ENCODE results near the gene KIF17. TPM values are rescaled to one million over a fixed set of nuclear protein-coding genes. Genes with fewer than 3 reads are reported as not detected.

Gene KIF17
- total RNA-seq, 6 donors from 2014 or later: 4.2 to 12.6 (median 8.5) TPM

- peaks cover 10 to 17% (median 14%) of the 10 kb centered on the region in 4 donors for H3K4me1 ChIP-seq
- H3K36me3 ChIP-seq: no peaks in the 10 kb centered on the region
- WGBS, 2 donors: 34 to 48% methylated on average over 4 of the region's 4 CpGs
- no peak for ATAC-seq (ENCODE audit: low FRiP score in 2 of 2)
- TF ChIP-seq POLR2AphosphoS5 (IDR thresholded peaks at IDR 0.05) (no peak), EP300 (IDR thresholded peaks at IDR 0.05) (no peak), POLR2A (IDR thresholded peaks at IDR 0.05) (no peak), CTCF (IDR thresholded peaks at IDR 0.05) (no peak)
- H3K27me3 ChIP-seq: no peaks in the 10 kb centered on the region
- H3K27ac ChIP-seq: no peak overlapping the region
- no peak overlapping the region for H3K4me3 ChIP-seq
- no peak for DNase-seq
- H3K9me3 ChIP-seq: no peaks in the 10 kb centered on the region
Measured at GRCh38 chr1:20630729-20631128, 87.1 kb downstream of the KIF17 start.

GRCh38 chr1:20626524-20626923 is 91.3 kb downstream of the KIF17 start:
- no peak for ATAC-seq (ENCODE audit: low FRiP score in 2 of 2)
- Histone ChIP-seq H3K36me3 (no peaks in the 10 kb centered on the region), H3K27ac (no peak overlapping the region), H3K4me3 (no peak overlapping the region), H3K9me3 (no peaks in the 10 kb centered on the region), H3K27me3 (no peaks in the 10 kb centered on the region), H3K4me1 (no peaks in the 10 kb centered on the region)
- 50 to 84% methylated on average over 1 of the region's 1 CpG for WGBS, 2 donors
- TF ChIP-seq CTCF (IDR thresholded peaks at IDR 0.05): no peak
- TF ChIP-seq EP300 (IDR thresholded peaks at IDR 0.05): no peak
- no peak for TF ChIP-seq POLR2AphosphoS5 (IDR thresholded peaks at IDR 0.05)
- no peak for TF ChIP-seq POLR2A (IDR thresholded peaks at IDR 0.05)
- DNase-seq: no peak

GRCh38 chr1:20626098-20626427 is 91.7 kb downstream of the KIF17 start:
- H3K9me3 ChIP-seq: no peaks in the 10 kb centered on the region
- no peak overlapping the region for H3K4me3 ChIP-seq
- no peak overlapping the region for H3K27ac ChIP-seq
- no peaks in the 10 kb centered on the region for H3K4me1 ChIP-seq
- no peaks in the 10 kb centered on the region for H3K36me3 ChIP-seq
- WGBS, 2 donors: 69 to 70% methylated on average over 1 of the region's 1 CpG
- H3K27me3 ChIP-seq: no peaks in the 10 kb centered on the region
- no peak for TF ChIP-seq CTCF (IDR thresholded peaks at IDR 0.05)
- TF ChIP-seq POLR2A (IDR thresholded peaks at IDR 0.05): no peak
- TF ChIP-seq POLR2AphosphoS5 (IDR thresholded peaks at IDR 0.05): no peak
- TF ChIP-seq EP300 (IDR thresholded peaks at IDR 0.05): no peak
- no peak for ATAC-seq (ENCODE audit: low FRiP score in 2 of 2)
- no peak for DNase-seq

GRCh38 chr1:20625176-20626097 is 92.4 kb downstream of the KIF17 start:
- Histone ChIP-seq H3K27me3 (no peaks in the 10 kb centered on the region), H3K4me3 (no peak overlapping the region), H3K36me3 (no peaks in the 10 kb centered on the region), H3K4me1 (no peaks in the 10 kb centered on the region), H3K9me3 (no peaks in the 10 kb centered on the region), H3K27ac (no peak overlapping the region)
- DNase-seq (no peak), ATAC-seq (ENCODE audit: low FRiP score in 2 of 2) (no peak)
- WGBS, 2 donors: 76 to 80% methylated on average over 3 of the region's 3 CpGs
- no peak for TF ChIP-seq POLR2A (IDR thresholded peaks at IDR 0.05)
- TF ChIP-seq EP300 (IDR thresholded peaks at IDR 0.05): no peak
- no peak for TF ChIP-seq POLR2AphosphoS5 (IDR thresholded peaks at IDR 0.05)
- no peak for TF ChIP-seq CTCF (IDR thresholded peaks at IDR 0.05)

- Histone ChIP-seq H3K4me1 (no peaks in the 10 kb centered on the region), H3K36me3 (no peaks in the 10 kb centered on the region), H3K27me3 (no peaks in the 10 kb centered on the region), H3K27ac (no peak overlapping the region), H3K9me3 (no peaks in the 10 kb centered on the region), H3K4me3 (no peak overlapping the region)
- DNase-seq: no peak
- ATAC-seq (ENCODE audit: low FRiP score in 2 of 2): no peak
- WGBS, 2 donors: 75 to 88% methylated on average over 1 of the region's 1 CpG
- TF ChIP-seq CTCF (IDR thresholded peaks at IDR 0.05) (no peak), EP300 (IDR thresholded peaks at IDR 0.05) (no peak), POLR2A (IDR thresholded peaks at IDR 0.05) (no peak), POLR2AphosphoS5 (IDR thresholded peaks at IDR 0.05) (no peak)
Measured at GRCh38 chr1:20624709-20625108, 93.1 kb downstream of the KIF17 start.

Measured in upper lobe of left lung (tissue), 6 donors.